K562 (cell line): ENCODE measurements around the gene YAP1. TPM values are rescaled to one million over a fixed set of nuclear protein-coding genes. Genes with fewer than 3 reads are reported as not detected.

Source experiments
- ATAC-seq: fragments of 200-7000 bp; cut with Tn5 transposase; 3 replicates; pipeline ENCODE4 v1.9.1; 2020; ENCODE audit warnings: moderate library complexity
- BruUV-seq: library from RNA; stranded (reverse); fragments of 400-500 nt; replicated peaks from 2 replicates; lab custom pipeline; 2021; lab: Mats Ljungman, UMichigan
- CTCF ChIA-PET: fragments of 300-600 bp; formaldehyde crosslinking; extraction: SDS; loops from one replicate; lab custom pipeline; 2021; ENCODE audit warnings: low intra/inter-chr PET ratio; lab: Yijun Ruan, JAX
- POLR2A ChIA-PET: fragments of 300-600, 350-650 bp; sonication (Branson Sonifier 250); formaldehyde crosslinking; extraction: SDS; loops from one replicate; lab custom pipeline; 2021; ENCODE audit warnings: antibody characterized with exemption, inconsistent platforms; lab: Yijun Ruan, JAX
- DNase-seq, 4 experiments: peaks; one replicate each; pipeline versions ENCODE4 v3.0.0 to v3.0.0-alpha.2; 2011 to 2018; ENCODE audit warnings: low spot score in 3 of 4, mixed read lengths in 3 of 4; ENCODE audit errors: extremely low read depth in 1 of 4
- FAIRE-seq: peaks from 2 replicates; lab custom pipeline; 2011; peaks lifted over from hg19 to GRCh38; lab: Jason Lieb, UNC
- H2AFZ ChIP-seq: 2 replicates; pipeline ENCODE4 v1.6.0; 2011; ENCODE audit warnings: low read depth, low read length, control low read depth, inconsistent platforms
- H3K27ac ChIP-seq: fragments of 200-600 bp; 3 replicates; pipeline ENCODE4 v1.8.0; 2011; ENCODE audit warnings: low read depth, mild to moderate bottlenecking, control low read depth, inconsistent platforms, low read length, moderate library complexity, mixed read lengths; ENCODE audit errors: extremely low read depth
- H3K27me3 ChIP-seq, 2 experiments: fragments of 300-600 bp in 1 of 2; 2 replicates in 1 of 2; 3 replicates in 1 of 2; pipeline versions ENCODE4 v1.6.0 to v1.8.0; 2011; ENCODE audit warnings: inconsistent platforms in 2 of 2, low read length in 2 of 2, mild to moderate bottlenecking in 1 of 2, mixed read lengths in 1 of 2, moderate library complexity in 1 of 2; ENCODE audit not compliant: control insufficient read depth in 2 of 2, insufficient read depth in 2 of 2
- H3K36me3 ChIP-seq: fragments of 300-600 bp; 3 replicates; pipeline ENCODE4 v1.8.0; 2011; ENCODE audit warnings: mild to moderate bottlenecking, low read length, inconsistent platforms; ENCODE audit not compliant: control insufficient read depth, insufficient read depth
- H3K4me1 ChIP-seq, 2 experiments: fragments of 200-600 bp in 1 of 2; replicated peaks in 1 of 2; 2 replicates in 1 of 2; 3 replicates in 1 of 2; pipeline versions ENCODE4 v1.5.1 to v1.8.0; 2011; ENCODE audit warnings: inconsistent platforms in 2 of 2, low read length in 2 of 2, mild to moderate bottlenecking in 1 of 2, mixed read lengths in 1 of 2, moderate library complexity in 1 of 2; ENCODE audit not compliant: control insufficient read depth in 2 of 2, insufficient read depth in 2 of 2
- H3K4me2 ChIP-seq: 2 replicates; pipeline ENCODE4 v1.6.1; 2011; ENCODE audit warnings: low read length, control low read depth, inconsistent platforms, mixed read lengths; ENCODE audit not compliant: insufficient read depth
- H3K4me3 ChIP-seq: fragments of 200-600 bp; sonication (generic), shearing (Covaris generic); 2 replicates; pipeline ENCODE4 v1.5.1; 2016; ENCODE audit warnings: control low read depth, inconsistent platforms
- H3K79me2 ChIP-seq: fragments of 200-600 bp; 3 replicates; pipeline ENCODE4 v1.8.0; 2011; ENCODE audit warnings: low read length, inconsistent platforms; ENCODE audit not compliant: control insufficient read depth, insufficient read depth
- H3K9ac ChIP-seq, 2 experiments: 2 replicates each; pipeline versions ENCODE4 v1.6.0 to v1.6.1; 2011; ENCODE audit warnings: low read depth in 2 of 2, low read length in 2 of 2, control low read depth in 1 of 2, inconsistent platforms in 1 of 2, mild to moderate bottlenecking in 1 of 2, mixed read lengths in 1 of 2; ENCODE audit not compliant: insufficient read depth in 1 of 2
- H3K9me1 ChIP-seq: one replicate; pipeline ENCODE4 v1.6.0; 2011; ENCODE audit warnings: inconsistent platforms, mild to moderate bottlenecking, low read length, moderate library complexity; ENCODE audit not compliant: control insufficient read depth, insufficient read depth
- H3K9me3 ChIP-seq: replicated peaks from 2 replicates; pipeline ENCODE4 v1.5.1; 2011; ENCODE audit warnings: low read depth, low read length, inconsistent platforms; ENCODE audit not compliant: control insufficient read depth, insufficient read depth
- H4K20me1 ChIP-seq: replicated peaks from 2 replicates; pipeline ENCODE4 v1.6.1; 2011; ENCODE audit warnings: low read length, inconsistent platforms, mixed read lengths; ENCODE audit not compliant: control insufficient read depth, insufficient read depth
- BRD4 ChIP-seq: fragments of 200-600 bp; sonication (generic); IDR thresholded peaks from 2 replicates; pipeline ENCODE4 v1.6.1; 2017; ENCODE audit warnings: inconsistent platforms
- CEBPB ChIP-seq: fragments of 450-650 bp; IDR thresholded peaks from 2 replicates; pipeline ENCODE4 v1.6.1; 2016; ENCODE audit warnings: missing genetic modification characterization, missing compliant biosample characterization
- KLF13 ChIP-seq: fragments of 450-650 bp; IDR thresholded peaks from 2 replicates; pipeline ENCODE4 v1.6.1; 2016; ENCODE audit warnings: missing genetic modification characterization, low read depth, mild to moderate bottlenecking, missing compliant biosample characterization, moderate library complexity, borderline replicate concordance
- MCM2 ChIP-seq: fragments of 450-650 bp; IDR thresholded peaks from 2 replicates; pipeline ENCODE4 v1.6.1; 2017; ENCODE audit warnings: low read depth, mild to moderate bottlenecking
- MYNN ChIP-seq, 2 experiments: sonication (generic); formaldehyde crosslinking in 1 of 2; IDR thresholded peaks; 2 replicates each; pipeline versions ENCODE4 v1.5.0 to v1.6.1; 2016 to 2020; ENCODE audit warnings: antibody characterized with exemption in 1 of 2, missing genetic modification reagents in 1 of 2
- NFXL1 ChIP-seq: fragments of 450-650 bp; formaldehyde crosslinking; IDR thresholded peaks from 2 replicates; pipeline ENCODE4 v1.4.0; 2021; ENCODE audit warnings: mild to moderate bottlenecking
- PTBP1 ChIP-seq: fragments of 200-400 bp; formaldehyde crosslinking; IDR thresholded peaks from 2 replicates; pipeline ENCODE4 v1.6.1; 2017; ENCODE audit warnings: low read depth, low read length
- RFX7 ChIP-seq: fragments of 250-450 bp; sonication (Bioruptor Pico); IDR thresholded peaks from 2 replicates; pipeline ENCODE4 v1.5.1; 2021; ENCODE audit warnings: mild to moderate bottlenecking
- ZNF133 ChIP-seq: fragments of 250-450 bp; sonication (Bioruptor Pico); IDR thresholded peaks from 2 replicates; pipeline ENCODE4 v1.4.0; 2020; ENCODE audit warnings: mild to moderate bottlenecking
- ZNF311 ChIP-seq: fragments of 250-450 bp; sonication (Bioruptor Pico); IDR thresholded peaks from 2 replicates; pipeline ENCODE4 v1.4.0; 2020; ENCODE audit warnings: mild to moderate bottlenecking, moderate library complexity
- WGBS: fragments of 100-300 bp; shearing (Covaris generic); methylation state at CpG from one replicate; pipeline ENCODE4 v1.1.6; 2016; ENCODE audit warnings: low coverage, mixed read lengths; ENCODE audit not compliant: insufficient coverage; ENCODE audit errors: missing lambda C conversion rate; 5-methylcytosine and 5-hydroxymethylcytosine counted together
- in situ Hi-C: fragments of 300-500 bp; cut with MboI; formaldehyde crosslinking; loops from 4 replicates; pipeline ENCODE4 v1.15.0; 2018; ENCODE audit warnings: inconsistent platforms, mixed read lengths
- intact Hi-C: fragments of 100-400 bp; cut with micrococcal nuclease; formaldehyde crosslinking; loops from 2 replicates; pipeline ENCODE4 v1.14.2; 2022
- polyA plus RNA-seq, 8 experiments: library from polyadenylated mRNA; depleted of rRNA in 4 of 8; stranded (reverse) in 5 of 8; unstranded in 3 of 8; fragments of >200 nt; fragmentation: Nextera tagmentation in 2 of 8; fragmentation: Illumina TruSeq in 1 of 8; extraction: Ambion mirVana in 2 of 8; extraction: Trizol in 1 of 8; gene quantifications; 2 replicates each; pipeline versions ENCODE4 v1.2.1 to v1.2.3, GENCODE V29; 2011 to 2014; ENCODE audit warnings: inconsistent platforms in 1 of 8, missing spikeins in 1 of 8
- total RNA-seq, 7 experiments: library from RNA; depleted of rRNA in 6 of 7; stranded (reverse); fragments of >200 nt in 6 of 7; fragmentation: Illumina TruSeq in 2 of 7; extraction: Trizol in 2 of 7; gene quantifications; 2 replicates each; pipeline versions ENCODE4 v1.2.1 to v1.2.3, GENCODE V29; 2011 to 2021; ENCODE audit warnings: low replicate concordance in 1 of 7

YAP1 gene
- total and polyA plus RNA-seq, 9 of the 15 experiments (the other 6 are each of a cell fraction or from before 2014, with no cell fraction given): 0.18 TPM; not detected in 8

DNA sequence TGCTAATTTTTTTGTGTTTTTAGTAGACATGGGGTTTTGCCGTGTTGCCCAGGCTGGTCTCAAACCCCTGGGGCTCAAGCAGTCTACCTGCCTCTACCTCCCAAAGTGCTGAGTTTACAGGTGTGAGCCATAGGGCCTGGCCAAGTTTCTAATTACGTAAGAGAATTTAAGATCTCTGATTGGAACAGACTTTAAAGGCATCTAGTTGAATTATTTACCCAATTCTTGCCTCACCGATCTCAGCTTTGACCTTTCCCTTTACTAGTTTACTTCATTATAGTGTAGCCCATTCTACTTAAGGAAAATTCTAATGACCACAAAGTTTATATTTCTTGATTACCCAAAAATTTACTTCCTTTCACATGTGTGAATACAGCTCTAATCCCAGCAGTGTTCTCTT is 81.6 kb downstream of the YAP1 start:
- ChIA-PET POLR2A (no interaction called here), CTCF (no interaction called here)
- BruUV-seq: no TSS peak
- H3K9me3 ChIP-seq: no peaks in the 10 kb centered on the region
- DNase-seq: no peak
- H2AFZ ChIP-seq: no peak overlapping the region
- H3K9me1 ChIP-seq: no peaks in the 10 kb centered on the region
- no peak overlapping the region for H3K27ac ChIP-seq
- TF ChIP-seq KLF13 (no peak), ZNF133 (CRISPR knock-in tag) (no peak), MYNN (IDR thresholded peaks at IDR 0.05) (no peak), MYNN (CRISPR knock-in tag; IDR thresholded peaks at IDR 0.05) (no peak), BRD4 (no peak), RFX7 (CRISPR knock-in tag) (no peak), NFXL1 (no peak), ZNF311 (no peak), MCM2 (no peak), CEBPB (no peak), PTBP1 (no peak)
- H4K20me1 ChIP-seq: no peaks in the 10 kb centered on the region
- no peaks in the 10 kb centered on the region for H3K79me2 ChIP-seq
- WGBS: 0% methylated on average over 3 of the region's 3 CpGs
- H3K9ac ChIP-seq: no peak overlapping the region
- H3K4me1 ChIP-seq: no peaks in the 10 kb centered on the region
- intact Hi-C loops (no loop called here), in situ Hi-C loops (no loop called here)
- H3K27me3 ChIP-seq: no peaks in the 10 kb centered on the region
- H3K4me3 ChIP-seq: no peak overlapping the region
- no peak for FAIRE-seq
- no peaks in the 10 kb centered on the region for H3K36me3 ChIP-seq
- H3K4me2 ChIP-seq: no peak overlapping the region
- no peak for ATAC-seq
